Caco-2 (cell line): ENCODE data around the gene GJC1. TPM values are rescaled to one million over a fixed set of nuclear protein-coding genes. Genes with fewer than 3 reads are reported as not detected.
A peak's percentile ranks its signal among the peaks of the same experiment; 100 is the strongest.
"Not testable (repeated sequence)": the region's sequence is repeated elsewhere in the genome, so short reads cannot be mapped to it uniquely, and the experiment has no call there.

Experiments
- BruUV-seq: library from RNA; stranded (reverse); fragments of 400-500 nt; replicated peaks from 2 replicates; lab custom pipeline; 2021; lab: Mats Ljungman, UMichigan
- CTCF ChIA-PET: fragments of 300-600 bp; sonication (Branson Sonifier 250); formaldehyde crosslinking; loops from one replicate; lab custom pipeline; 2022; ENCODE audit warnings: antibody characterized with exemption; lab: Charles Lee
- POLR2A ChIA-PET: fragments of 300-600 bp; sonication (Branson Sonifier 250); formaldehyde crosslinking; loops from one replicate; lab custom pipeline; 2022; ENCODE audit warnings: antibody characterized with exemption; lab: Charles Lee
- DNase-seq, 2 experiments: peaks; one replicate each; pipeline versions ENCODE4 v3.0.0 to v3.0.0-alpha.2; 2020 to 2022
- H3K27me3 ChIP-seq: replicated peaks from 2 replicates; pipeline ENCODE4 v1.6.0; 2011; ENCODE audit warnings: low read length; ENCODE audit not compliant: control insufficient read depth, insufficient read depth
- H3K36me3 ChIP-seq: 2 replicates; pipeline ENCODE4 v1.5.1; 2011; ENCODE audit warnings: low read length; ENCODE audit not compliant: control insufficient read depth, insufficient read depth
- H3K4me1 ChIP-seq: fragments of 250-450 bp; sonication (Bioruptor Pico); 2 replicates; pipeline ENCODE4 v1.5.1; 2020; ENCODE audit warnings: mild to moderate bottlenecking
- H3K4me3 ChIP-seq: 2 replicates; pipeline ENCODE4 v1.5.1; 2011; ENCODE audit warnings: low read depth, mild to moderate bottlenecking, control low read depth, low read length
- H3K9me3 ChIP-seq: fragments of 250-450 bp; sonication (Bioruptor Pico); 2 replicates; pipeline ENCODE4 v1.5.1; 2020; ENCODE audit warnings: mild to moderate bottlenecking, moderate library complexity
- H3K27ac Mint-ChIP-seq: one replicate; pipeline ENCODE4 v1.8.0; 2022; ENCODE audit warnings: mixed read lengths; ENCODE audit not compliant: unreplicated experiment
- H3K27me3 Mint-ChIP-seq: one replicate; pipeline ENCODE4 v1.8.0; 2022; ENCODE audit warnings: mixed read lengths; ENCODE audit not compliant: insufficient read depth, unreplicated experiment
- H3K36me3 Mint-ChIP-seq: one replicate; pipeline ENCODE4 v1.8.0; 2022; ENCODE audit warnings: mild to moderate bottlenecking, mixed read lengths; ENCODE audit not compliant: insufficient read depth, unreplicated experiment
- H3K4me1 Mint-ChIP-seq: one replicate; pipeline ENCODE4 v1.8.0; 2022; ENCODE audit warnings: low read depth, mixed read lengths; ENCODE audit not compliant: unreplicated experiment
- H3K4me3 Mint-ChIP-seq: one replicate; pipeline ENCODE4 v1.8.0; 2022; ENCODE audit warnings: mild to moderate bottlenecking, moderate library complexity, mixed read lengths; ENCODE audit not compliant: unreplicated experiment
- H3K9me3 Mint-ChIP-seq: one replicate; pipeline ENCODE4 v1.8.0; 2022; ENCODE audit warnings: mixed read lengths; ENCODE audit not compliant: unreplicated experiment
- CTCF ChIP-seq, 2 experiments: fragments of 200-600 bp in 1 of 2; IDR thresholded peaks; 1 replicate in 1 of 2; 2 replicates in 1 of 2; pipeline versions ENCODE4 v1.5.1 to v1.8.0; 2011 to 2022; ENCODE audit warnings: antibody characterized with exemption in 1 of 2, control low read depth in 1 of 2, inconsistent platforms in 1 of 2, low read depth in 1 of 2, low read length in 1 of 2, mild to moderate bottlenecking in 1 of 2, moderate library complexity in 1 of 2; ENCODE audit not compliant: insufficient read depth in 1 of 2, severe bottlenecking in 1 of 2, unreplicated experiment in 1 of 2
- intact Hi-C: fragments of 100-400 bp; cut with micrococcal nuclease; formaldehyde crosslinking; loops from one replicate; pipeline ENCODE4 v1.10.0; 2022; ENCODE audit not compliant: unreplicated experiment
- total RNA-seq: library from RNA; stranded (reverse); gene quantifications from 2 replicates; pipeline ENCODE4 v1.2.3, GENCODE V29; 2022

GJC1 gene
- total RNA-seq, 1 experiment from 2014 or later: 33.5 TPM

DNA sequence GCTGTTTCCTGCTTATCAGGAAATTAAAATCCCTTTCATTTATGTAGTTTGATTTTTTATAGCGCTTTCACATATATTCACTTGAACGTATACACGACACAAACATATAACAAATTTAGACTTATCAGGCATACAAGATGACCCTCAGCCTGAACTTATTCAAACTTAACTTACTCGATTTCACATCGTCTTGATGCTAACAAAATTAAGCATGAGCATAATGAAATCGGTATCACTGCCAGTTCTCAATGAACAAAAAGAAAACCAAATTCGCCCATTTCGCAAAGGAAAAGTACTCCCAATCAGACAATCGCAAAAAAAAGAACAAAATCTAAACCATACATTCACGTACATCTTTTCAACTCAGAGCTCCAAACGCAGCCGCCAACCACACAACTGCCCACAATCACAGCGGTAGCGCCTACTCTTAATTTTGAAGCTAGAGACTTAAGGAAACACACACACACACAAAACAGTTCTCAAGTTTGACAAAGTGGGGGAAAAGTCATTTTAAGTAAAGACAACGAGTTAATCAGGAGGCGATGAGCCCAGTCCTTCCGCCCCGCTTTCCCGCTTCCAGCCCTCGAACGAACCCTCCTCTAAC, 1.1 kb downstream of the GJC1 start:
- Histone ChIP-seq H3K9me3 (no peaks in the 10 kb centered on the region), H3K4me3 (peak overlapping the region; percentile 82), H3K27me3 (no peaks in the 10 kb centered on the region), H3K36me3 (no peaks in the 10 kb centered on the region), H3K4me1 (peaks cover 28% of the 10 kb centered on the region)
- ChIA-PET POLR2A (no interaction called here), CTCF (interaction anchor here (0.5 to 1.1 kb wide), 2 partner anchors 59 to 306 kb away, joined by 3 read pairs; partner anchors contain the start of gene ACBD4)
- Mint-ChIP-seq H3K27me3 (no peaks in the 10 kb centered on the region), H3K36me3 (peaks cover 5% of the 10 kb centered on the region), H3K9me3 (no peaks in the 10 kb centered on the region), H3K4me1 (peaks cover 8% of the 10 kb centered on the region), H3K4me3 (peak overlapping the region; percentile 87), H3K27ac (peak overlapping the region; percentile 70)
- TF ChIP-seq CTCF (IDR thresholded peaks at IDR 0.05; ENCODE audit: insufficient read depth in 1 of 2, low read depth in 1 of 2, low read length in 1 of 2, severe bottlenecking in 1 of 2, unreplicated experiment in 1 of 2): no peak
- TSS peak; percentile 63 for BruUV-seq
- no peak for DNase-seq
- intact Hi-C loops: loop anchor here (1.0 kb wide), 1 partner anchor 54 kb away; no protein-coding TSS in a partner anchor

GRCh38 chr17:44827863-44828262, 2.2 kb downstream of the GJC1 start:
- H3K9me3 ChIP-seq: no peaks in the 10 kb centered on the region
- Mint-ChIP-seq H3K27me3 (no peaks in the 10 kb centered on the region), H3K4me3 (no peak overlapping the region), H3K36me3 (peaks cover 3% of the 10 kb centered on the region), H3K9me3 (no peaks in the 10 kb centered on the region), H3K27ac (no peak overlapping the region), H3K4me1 (peaks cover 4% of the 10 kb centered on the region)
- no peak overlapping the region for H3K4me3 ChIP-seq
- POLR2A ChIA-PET: no interaction called here
- H3K36me3 ChIP-seq: no peaks in the 10 kb centered on the region
- no peaks in the 10 kb centered on the region for H3K27me3 ChIP-seq
- TF ChIP-seq CTCF (IDR thresholded peaks at IDR 0.05; ENCODE audit: insufficient read depth in 1 of 2, low read depth in 1 of 2, low read length in 1 of 2, severe bottlenecking in 1 of 2, unreplicated experiment in 1 of 2): no peak
- peaks cover 27% of the 10 kb centered on the region for H3K4me1 ChIP-seq
- no peak for DNase-seq
- intact Hi-C loops: no loop called here
- CTCF ChIA-PET: no interaction called here
- BruUV-seq: no TSS peak

GRCh38 chr17:44826123-44826790, 3.8 kb downstream of the GJC1 start:
- no peak for TF ChIP-seq CTCF (IDR thresholded peaks at IDR 0.05; ENCODE audit: insufficient read depth in 1 of 2, low read depth in 1 of 2, low read length in 1 of 2, severe bottlenecking in 1 of 2, unreplicated experiment in 1 of 2)
- Histone ChIP-seq H3K9me3 (no peaks in the 10 kb centered on the region), H3K4me1 (peaks cover 12% of the 10 kb centered on the region), H3K36me3 (no peaks in the 10 kb centered on the region), H3K4me3 (no peak overlapping the region), H3K27me3 (no peaks in the 10 kb centered on the region)
- POLR2A ChIA-PET: no interaction called here
- no TSS peak for BruUV-seq
- intact Hi-C loops: no loop called here
- Mint-ChIP-seq H3K27ac (no peak overlapping the region), H3K9me3 (no peaks in the 10 kb centered on the region), H3K36me3 (no peaks in the 10 kb centered on the region), H3K27me3 (no peaks in the 10 kb centered on the region), H3K4me1 (no peaks in the 10 kb centered on the region), H3K4me3 (no peak overlapping the region)
- peak in 1 of 2 experiments; percentile 9 for DNase-seq
- CTCF ChIA-PET: no interaction called here

DNA sequence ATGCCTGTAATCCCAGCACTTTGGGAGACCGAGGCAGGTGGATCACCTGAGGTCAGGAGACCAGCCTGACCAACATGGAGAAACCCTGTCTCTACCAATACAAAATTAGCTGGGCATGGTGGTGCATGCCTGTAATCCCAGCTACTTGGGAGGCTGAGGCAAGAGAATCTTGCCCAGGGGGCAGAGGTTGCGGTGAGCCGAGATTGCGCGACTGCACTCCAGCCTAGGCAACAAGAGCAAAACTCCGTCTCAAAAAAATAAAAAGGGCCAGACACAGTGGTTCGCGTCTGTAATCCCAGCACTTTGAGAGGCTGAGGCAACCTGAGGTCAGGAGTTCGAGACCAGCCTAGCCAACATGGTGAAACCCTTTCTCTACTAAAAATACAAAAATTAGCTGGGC, 4.9 kb downstream of the GJC1 start:
- intact Hi-C loops, POLR2A ChIA-PET, H3K4me1 Mint-ChIP-seq, H3K9me3 ChIP-seq, H3K36me3 Mint-ChIP-seq, H3K4me3 Mint-ChIP-seq, H3K27me3 ChIP-seq, H3K27ac Mint-ChIP-seq, H3K36me3 ChIP-seq, CTCF ChIA-PET, BruUV-seq, H3K4me1 ChIP-seq, H3K9me3 Mint-ChIP-seq, H3K27me3 Mint-ChIP-seq, H3K4me3 ChIP-seq: not testable (repeated sequence)
- peak in 1 of 2 experiments; percentile 9 for DNase-seq
